ENCODE data around the gene ORC5. TPM values are rescaled to one million over a fixed set of nuclear protein-coding genes. Genes with fewer than 3 reads are reported as not detected.
"Not testable (repeated sequence)": the region's sequence is repeated elsewhere in the genome, so short reads cannot be mapped to it uniquely, and the experiment has no call there.

ORC5 gene
- total RNA-seq, 2 experiments from 2014 or later = 18.2 to 19.4 TPM

GRCh38 chr7:104177565-104178083 is 30.2 kb downstream of the ORC5 start:
- H3K27me3 Mint-ChIP-seq; H3K4me1 Mint-ChIP-seq (ENCODE audit: low read depth); CTCF ChIA-PET; H3K27ac Mint-ChIP-seq; POLR2A ChIA-PET; DNase-seq; H3K4me3 Mint-ChIP-seq; intact Hi-C loops (cut with micrococcal nuclease): not testable (repeated sequence)
- Mint-ChIP-seq H3K9me3 (peaks cover 17% of the 10 kb centered on the region), H3K36me3 (peaks cover 52% of the 10 kb centered on the region)

GRCh38 chr7:104176332-104176731 is 31.5 kb downstream of the ORC5 start:
- Mint-ChIP-seq H3K4me3 (no peak overlapping the region), H3K36me3 (peaks cover 49% of the 10 kb centered on the region), H3K27me3 (no peaks in the 10 kb centered on the region), H3K9me3 (peaks cover 17% of the 10 kb centered on the region), H3K4me1 (ENCODE audit: low read depth) (no peaks in the 10 kb centered on the region), H3K27ac (no peak overlapping the region)
- CTCF ChIA-PET = no interaction called here
- DNase-seq = no peak
- intact Hi-C loops (cut with micrococcal nuclease) = no loop called here
- POLR2A ChIA-PET = no interaction called here

DNA sequence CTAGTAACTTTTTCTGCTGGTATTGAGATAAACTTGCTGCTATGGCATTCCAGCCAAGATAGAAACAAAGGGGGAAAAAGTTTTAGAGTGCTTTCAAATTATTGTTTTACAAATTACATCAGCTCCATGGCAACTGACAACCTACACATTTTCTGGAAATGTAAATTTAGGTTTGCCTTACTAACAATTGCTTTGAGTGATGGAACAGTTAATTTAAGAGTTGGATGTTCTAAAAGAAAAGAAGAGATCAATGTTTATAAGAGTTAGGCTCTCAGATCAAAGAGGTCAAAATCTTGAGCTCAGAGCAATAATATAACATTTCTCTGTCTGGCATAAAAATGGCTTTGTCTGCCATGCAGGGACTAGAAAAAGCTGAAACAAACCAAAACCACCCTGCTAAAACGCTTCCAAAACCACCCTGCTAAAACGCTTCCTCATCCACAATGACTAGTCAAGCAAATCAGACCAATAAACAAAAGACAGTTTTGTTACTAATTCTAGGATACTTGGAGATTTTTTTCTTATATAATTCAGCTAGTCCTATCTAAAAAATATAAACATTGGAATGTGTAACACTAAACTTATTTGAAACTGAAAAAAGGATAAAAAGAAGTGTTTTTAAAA is 32.3 kb downstream of the ORC5 start:
- H3K36me3 Mint-ChIP-seq = peaks cover 46% of the 10 kb centered on the region
- POLR2A ChIA-PET = no interaction called here
- CTCF ChIA-PET = no interaction called here

DNA sequence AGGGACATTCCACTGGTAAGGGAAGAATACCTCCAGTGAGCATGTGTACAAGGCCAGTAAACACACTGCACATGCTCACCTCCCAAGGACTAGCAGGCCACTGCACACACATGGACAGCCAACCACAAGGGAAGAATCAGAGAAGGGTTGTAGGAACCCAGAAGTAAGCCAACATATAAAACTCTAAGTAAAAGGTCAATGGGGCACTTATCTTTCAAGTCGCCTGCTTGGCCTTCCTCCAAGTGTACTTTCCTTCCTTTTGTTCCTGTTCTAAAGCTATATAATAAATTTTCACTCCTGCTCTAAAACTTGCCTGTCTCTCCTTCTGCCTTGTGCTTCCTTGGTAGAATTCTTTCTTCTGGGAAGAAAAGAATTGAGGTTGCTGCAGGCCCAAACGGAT is 33.0 kb downstream of the ORC5 start:
- no peak for DNase-seq
- no peaks in the 10 kb centered on the region for H3K27me3 Mint-ChIP-seq
- ChIA-PET POLR2A (no interaction called here), CTCF (no interaction called here)
- H3K9me3 Mint-ChIP-seq = peaks cover 14% of the 10 kb centered on the region
- peaks cover 40% of the 10 kb centered on the region for H3K36me3 Mint-ChIP-seq
- intact Hi-C loops (cut with micrococcal nuclease) = no loop called here
- H3K4me1 Mint-ChIP-seq (ENCODE audit: low read depth) = no peaks in the 10 kb centered on the region
- no peak overlapping the region for H3K4me3 Mint-ChIP-seq
- no peak overlapping the region for H3K27ac Mint-ChIP-seq

More for the DNA sequence above, 32.3 kb downstream of the ORC5 start:
- no peak for DNase-seq
- intact Hi-C loops (cut with micrococcal nuclease) = no loop called here
- no peaks in the 10 kb centered on the region for H3K27me3 Mint-ChIP-seq
- H3K9me3 Mint-ChIP-seq = peaks cover 17% of the 10 kb centered on the region
- no peak overlapping the region for H3K27ac Mint-ChIP-seq
- no peaks in the 10 kb centered on the region for H3K4me1 Mint-ChIP-seq (ENCODE audit: low read depth)
- no peak overlapping the region for H3K4me3 Mint-ChIP-seq

DNA sequence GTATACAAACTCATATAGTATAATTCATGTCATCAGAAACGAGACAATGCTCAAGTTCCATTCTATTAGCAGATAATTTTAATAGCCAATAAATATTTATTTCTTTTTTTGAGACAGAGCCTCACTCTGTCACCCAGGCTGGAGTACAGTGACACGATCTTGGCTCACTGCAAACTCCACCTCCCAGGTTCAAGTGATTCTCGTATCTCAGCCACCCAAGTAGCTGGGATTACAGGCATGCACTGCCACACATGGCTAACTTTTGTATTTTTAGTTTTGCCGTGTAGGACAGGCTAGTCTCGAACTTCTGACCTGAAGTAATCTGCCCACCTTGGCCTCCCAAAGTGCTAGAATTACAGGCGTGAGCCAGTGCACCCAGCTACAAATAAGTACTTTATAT is 45.7 kb downstream of the ORC5 start:
- Mint-ChIP-seq H3K4me3 (no peak overlapping the region), H3K36me3 (peaks cover 14% of the 10 kb centered on the region), H3K27me3 (no peaks in the 10 kb centered on the region), H3K27ac (no peak overlapping the region), H3K4me1 (ENCODE audit: low read depth) (no peaks in the 10 kb centered on the region), H3K9me3 (no peaks in the 10 kb centered on the region)
- ChIA-PET POLR2A (no interaction called here), CTCF (interaction anchor here (1.9 kb wide), 1 partner anchor 588 kb away, joined by 5 read pairs; no protein-coding TSS in a partner anchor)
- intact Hi-C loops (cut with micrococcal nuclease) = no loop called here
- DNase-seq = no peak

DNA sequence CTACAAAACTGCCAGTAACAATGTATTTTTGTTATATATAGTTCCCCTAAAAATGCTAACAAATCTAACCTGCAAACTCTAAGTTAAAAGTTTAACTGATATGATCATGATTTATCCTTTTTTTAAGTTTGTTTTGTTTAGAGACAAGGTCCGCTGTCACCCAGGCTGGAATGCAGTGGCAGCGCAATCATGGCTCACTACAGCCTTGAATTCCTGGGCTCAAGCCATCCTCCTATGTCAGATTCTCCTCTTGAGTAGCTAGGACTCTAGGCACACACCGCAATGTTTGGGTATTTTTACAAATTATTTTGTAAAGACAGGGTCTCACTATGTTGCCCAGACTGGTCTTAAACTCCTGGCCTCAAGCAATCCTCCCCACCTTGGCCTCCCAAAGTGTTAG is 46.6 kb downstream of the ORC5 start:
- ChIA-PET CTCF (interaction anchor here (1.0 to 1.9 kb wide), 2 partner anchors 13 to 587 kb away, joined by 3 to 5 read pairs; no protein-coding TSS in a partner anchor), POLR2A (no interaction called here)
- H3K36me3 Mint-ChIP-seq = peaks cover 11% of the 10 kb centered on the region
- no peaks in the 10 kb centered on the region for H3K9me3 Mint-ChIP-seq
- intact Hi-C loops (cut with micrococcal nuclease) = no loop called here
- H3K4me3 Mint-ChIP-seq = no peak overlapping the region
- H3K27ac Mint-ChIP-seq = no peak overlapping the region
- no peaks in the 10 kb centered on the region for H3K27me3 Mint-ChIP-seq
- no peaks in the 10 kb centered on the region for H3K4me1 Mint-ChIP-seq (ENCODE audit: low read depth)
- no peak for DNase-seq

DNA sequence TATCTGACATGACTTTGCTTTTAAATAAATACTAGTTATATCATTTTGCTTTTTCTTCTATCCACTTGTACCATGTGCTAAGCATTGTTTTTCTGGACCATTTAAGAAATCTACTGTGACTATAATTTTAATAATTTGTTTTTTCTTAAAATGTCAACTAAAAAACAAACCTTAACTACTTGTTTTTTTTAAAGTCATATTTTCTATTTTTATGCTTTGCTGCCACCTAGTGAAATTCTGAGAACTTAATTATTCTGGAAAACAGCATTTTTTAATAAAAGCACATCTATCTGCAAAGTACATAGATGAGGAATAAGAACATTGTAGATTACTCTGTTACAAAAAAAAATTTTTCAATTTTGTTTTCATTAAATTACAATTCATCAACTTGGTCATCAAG is 47.4 kb downstream of the ORC5 start:
- H3K9me3 Mint-ChIP-seq = no peaks in the 10 kb centered on the region
- H3K27me3 Mint-ChIP-seq = no peaks in the 10 kb centered on the region
- ChIA-PET POLR2A (no interaction called here), CTCF (interaction anchor here (0.6 to 1.4 kb wide), 7 partner anchors 9 to 588 kb away, joined by 3 to 6 read pairs (median 3); partner anchors contain the start of gene ORC5)
- no peaks in the 10 kb centered on the region for H3K4me1 Mint-ChIP-seq (ENCODE audit: low read depth)
- no peak overlapping the region for H3K27ac Mint-ChIP-seq
- intact Hi-C loops (cut with micrococcal nuclease) = no loop called here
- H3K4me3 Mint-ChIP-seq = no peak overlapping the region
- peaks cover 11% of the 10 kb centered on the region for H3K36me3 Mint-ChIP-seq
- no peak for DNase-seq

GRCh38 chr7:104156842-104157277 is 51.0 kb downstream of the ORC5 start:
- DNase-seq = no peak
- Mint-ChIP-seq H3K9me3 (no peaks in the 10 kb centered on the region), H3K4me1 (ENCODE audit: low read depth) (no peaks in the 10 kb centered on the region), H3K27me3 (no peaks in the 10 kb centered on the region), H3K27ac (no peak overlapping the region), H3K36me3 (peaks cover 6% of the 10 kb centered on the region), H3K4me3 (no peak overlapping the region)
- ChIA-PET POLR2A (no interaction called here), CTCF (no interaction called here)
- intact Hi-C loops (cut with micrococcal nuclease) = loop anchor here (1.0 to 5.0 kb wide), 2 partner anchors 50 to 584 kb away; no protein-coding TSS in a partner anchor

- ChIA-PET CTCF (no interaction called here), POLR2A (no interaction called here)
- intact Hi-C loops (cut with micrococcal nuclease) = no loop called here
- Mint-ChIP-seq H3K9me3 (no peaks in the 10 kb centered on the region), H3K4me3 (no peak overlapping the region), H3K36me3 (peaks cover 4% of the 10 kb centered on the region), H3K27me3 (no peaks in the 10 kb centered on the region), H3K4me1 (ENCODE audit: low read depth) (no peaks in the 10 kb centered on the region), H3K27ac (no peak overlapping the region)
- no peak for DNase-seq
Observed at GRCh38 chr7:104153287-104153686, 54.5 kb downstream of the ORC5 start.

GRCh38 chr7:104152468-104152867 is 55.3 kb downstream of the ORC5 start:
- H3K4me1 Mint-ChIP-seq (ENCODE audit: low read depth) = no peaks in the 10 kb centered on the region
- intact Hi-C loops (cut with micrococcal nuclease) = no loop called here
- no peak for DNase-seq
- no peak overlapping the region for H3K4me3 Mint-ChIP-seq
- H3K27me3 Mint-ChIP-seq = no peaks in the 10 kb centered on the region
- H3K9me3 Mint-ChIP-seq = no peaks in the 10 kb centered on the region
- H3K36me3 Mint-ChIP-seq = peaks cover 4% of the 10 kb centered on the region
- ChIA-PET CTCF (no interaction called here), POLR2A (no interaction called here)
- H3K27ac Mint-ChIP-seq = no peak overlapping the region

DNA sequence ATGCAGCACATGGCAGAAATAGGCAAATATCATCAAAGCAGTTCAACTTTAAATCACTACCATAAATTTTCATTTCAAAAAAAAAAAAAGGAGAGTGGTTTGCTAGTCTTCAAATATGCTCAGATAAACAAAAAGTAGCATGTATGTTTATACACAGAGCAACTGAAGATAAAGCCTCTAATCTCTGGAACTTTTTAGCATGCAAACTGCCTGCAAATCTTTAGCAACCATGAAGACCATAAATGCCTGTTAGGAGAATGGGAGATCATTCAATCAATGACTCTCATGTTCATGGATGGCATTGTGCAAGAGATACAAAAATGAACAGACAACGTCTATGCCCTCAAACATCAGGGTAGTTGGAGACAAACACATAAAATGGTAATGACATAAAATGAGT is 57.3 kb downstream of the ORC5 start:
- POLR2A ChIA-PET = no interaction called here
- no peaks in the 10 kb centered on the region for H3K4me1 Mint-ChIP-seq (ENCODE audit: low read depth)
- no peaks in the 10 kb centered on the region for H3K27me3 Mint-ChIP-seq
- no peak overlapping the region for H3K4me3 Mint-ChIP-seq
- H3K27ac Mint-ChIP-seq = no peak overlapping the region
- DNase-seq = no peak
- CTCF ChIA-PET = no interaction called here
- intact Hi-C loops (cut with micrococcal nuclease) = no loop called here
- no peaks in the 10 kb centered on the region for H3K9me3 Mint-ChIP-seq
- peaks cover 6% of the 10 kb centered on the region for H3K36me3 Mint-ChIP-seq

- CTCF ChIA-PET = no interaction called here
- Mint-ChIP-seq H3K27ac (no peak overlapping the region), H3K27me3 (no peaks in the 10 kb centered on the region), H3K4me3 (no peak overlapping the region), H3K36me3 (peaks cover 6% of the 10 kb centered on the region), H3K9me3 (no peaks in the 10 kb centered on the region), H3K4me1 (ENCODE audit: low read depth) (no peaks in the 10 kb centered on the region)
- DNase-seq = no peak
- POLR2A ChIA-PET = no interaction called here
- intact Hi-C loops (cut with micrococcal nuclease) = no loop called here
Observed at GRCh38 chr7:104149822-104150221, 58.0 kb downstream of the ORC5 start.

DNA sequence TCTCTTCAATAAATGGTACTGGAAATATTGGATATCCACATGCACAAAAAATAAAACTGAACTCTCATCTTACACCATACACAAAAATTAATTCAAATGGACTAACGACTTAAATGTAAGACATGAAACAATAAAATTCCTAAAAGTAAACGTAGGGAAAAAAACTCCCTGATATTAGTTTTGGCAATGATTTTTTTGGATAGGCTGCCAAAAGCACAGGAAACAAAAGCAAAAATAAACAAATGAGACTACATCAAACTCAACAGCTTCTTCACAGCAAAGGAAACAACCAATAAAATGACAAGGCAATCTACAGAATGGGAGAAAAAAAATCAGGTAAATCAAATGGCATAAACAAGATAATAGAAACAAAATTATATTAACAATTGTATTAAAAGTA is 65.7 kb downstream of the ORC5 start:
- H3K4me3 Mint-ChIP-seq = no peak overlapping the region
- peaks cover 14% of the 10 kb centered on the region for H3K36me3 Mint-ChIP-seq
- H3K4me1 Mint-ChIP-seq (ENCODE audit: low read depth) = no peaks in the 10 kb centered on the region
- ChIA-PET CTCF (no interaction called here), POLR2A (no interaction called here)
- H3K27me3 Mint-ChIP-seq = no peaks in the 10 kb centered on the region
- H3K27ac Mint-ChIP-seq = no peak overlapping the region
- no peak for DNase-seq
- intact Hi-C loops (cut with micrococcal nuclease) = no loop called here
- no peaks in the 10 kb centered on the region for H3K9me3 Mint-ChIP-seq

Data from activated CD4-positive, alpha-beta memory T cell treated with anti-CD3 and anti-CD28 coated beads for 36 hours (primary cell).